ENCODE results near the gene IRAK3. TPM values are rescaled to one million over a fixed set of nuclear protein-coding genes. Genes with fewer than 3 reads are reported as not detected.

The IRAK3 gene
- total and polyA plus RNA-seq, 2 experiments from 2014 or later, result 0.53 to 1.8 TPM

DNA sequence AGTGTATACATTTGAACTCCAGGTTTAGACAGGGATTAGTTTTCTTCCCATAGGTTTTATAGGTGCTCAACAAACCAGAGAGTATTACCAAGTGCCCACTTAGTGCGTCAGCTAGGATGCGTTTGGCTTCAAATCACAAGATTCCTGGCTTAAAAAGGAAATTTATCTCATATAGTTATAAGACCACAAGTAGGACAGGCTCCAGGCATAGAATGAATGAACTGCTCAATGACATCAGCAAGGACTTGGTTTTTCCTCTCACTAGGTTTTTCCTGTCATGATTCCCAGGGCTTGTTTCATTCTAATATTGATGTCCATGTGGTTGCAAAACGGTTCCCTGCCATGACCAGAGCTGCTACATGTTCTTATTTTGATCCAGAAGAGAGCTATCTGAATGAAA is 6.1 kb upstream of the IRAK3 start:
- TF ChIP-seq EZH2phosphoT487 (IDR thresholded peaks at IDR 0.05; ENCODE audit: unreplicated experiment) (no peak), CTCF (conservative IDR thresholded peaks at IDR 0.05; ENCODE audit: low read depth in 2 of 2) (no peak), CREB1 (CRISPR knock-in tag; IDR thresholded peaks at IDR 0.05; ENCODE audit: low read depth) (no peak), EZH2 (IDR thresholded peaks at IDR 0.05; ENCODE audit: low read depth, unreplicated experiment) (no peak), ZNF462 (CRISPR knock-in tag; IDR thresholded peaks at IDR 0.05) (no peak), JUNB (IDR thresholded peaks at IDR 0.05; ENCODE audit: unreplicated experiment) (no peak), REST (IDR thresholded peaks at IDR 0.05; ENCODE audit: unreplicated experiment) (no peak), POLR2AphosphoS5 (IDR thresholded peaks at IDR 0.05; ENCODE audit: low read depth) (no peak), STAT1 (IDR thresholded peaks at IDR 0.05; ENCODE audit: unreplicated experiment) (no peak), NANOG (IDR thresholded peaks at IDR 0.05; ENCODE audit: borderline replicate concordance) (no peak), ZNF114 (CRISPR knock-in tag; IDR thresholded peaks at IDR 0.05) (no peak), ZNF331 (CRISPR knock-in tag; IDR thresholded peaks at IDR 0.05; ENCODE audit: low read depth) (no peak)
- TF ChIP-seq, protein P1, sequence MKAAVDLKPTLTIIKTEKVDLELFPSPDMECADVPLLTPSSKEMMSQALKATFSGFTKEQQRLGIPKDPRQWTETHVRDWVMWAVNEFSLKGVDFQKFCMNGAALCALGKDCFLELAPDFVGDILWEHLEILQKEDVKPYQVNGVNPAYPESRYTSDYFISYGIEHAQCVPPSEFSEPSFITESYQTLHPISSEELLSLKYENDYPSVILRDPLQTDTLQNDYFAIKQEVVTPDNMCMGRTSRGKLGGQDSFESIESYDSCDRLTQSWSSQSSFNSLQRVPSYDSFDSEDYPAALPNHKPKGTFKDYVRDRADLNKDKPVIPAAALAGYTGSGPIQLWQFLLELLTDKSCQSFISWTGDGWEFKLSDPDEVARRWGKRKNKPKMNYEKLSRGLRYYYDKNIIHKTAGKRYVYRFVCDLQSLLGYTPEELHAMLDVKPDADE (IDR thresholded peaks at IDR 0.05), result no peak
- H3K4me1 ChIP-seq (ENCODE audit: insufficient read depth), result no peaks in the 10 kb centered on the region
- no peak overlapping the region for H3K27ac Mint-ChIP-seq

More for the DNA sequence above, 6.1 kb upstream of the IRAK3 start:
- no peaks in the 10 kb centered on the region for H3K79me2 ChIP-seq (replicated peaks; ENCODE audit: insufficient read depth)
- DNase-seq (ENCODE audit: low spot score) (no peak), ATAC-seq (no peak)
- no peaks in the 10 kb centered on the region for H4K20me1 ChIP-seq (replicated peaks; ENCODE audit: insufficient read depth)
- no peaks in the 10 kb centered on the region for H3F3A ChIP-seq (replicated peaks; ENCODE audit: low read depth)
- Mint-ChIP-seq H3K36me3 (ENCODE audit: low read depth) (no peaks in the 10 kb centered on the region; the same call in 2 of the 3 replicates), H3K27me3 (ENCODE audit: insufficient read depth, low read depth, poor library complexity) (peaks cover 13% of the 10 kb centered on the region), H3K9me3 (no peaks in the 10 kb centered on the region; the same call in 2 of the 3 replicates), H3K4me1 (no peaks in the 10 kb centered on the region), H3K4me3 (no peak overlapping the region)
- H3K4me2 ChIP-seq, result no peak overlapping the region
- H3K4me3 ChIP-seq, result no peak overlapping the region
- no peak overlapping the region for H2AFZ ChIP-seq
- H3K36me3 ChIP-seq (ENCODE audit: insufficient read depth), result no peaks in the 10 kb centered on the region
- H3K9me2 ChIP-seq (ENCODE audit: insufficient read depth), result no peaks in the 10 kb centered on the region
- H3K27ac ChIP-seq (ENCODE audit: low read depth), result no peak overlapping the region
- peaks cover 15% of the 10 kb centered on the region for H3K27me3 ChIP-seq (ENCODE audit: insufficient read depth)
